Retinal pigment epithelial cell (primary cell): ENCODE data around the gene SHROOM3.

Experiments
- DNase-seq: peaks from one replicate; pipeline ENCODE4 v3.0.0-alpha.2; 2010; ENCODE audit warnings: low read depth
- H3K4me3 ChIP-seq: 2 replicates; pipeline ENCODE4 v1.5.1; 2011; ENCODE audit warnings: mild to moderate bottlenecking, low read length, control low read depth, moderate library complexity
- TF ChIP-seq, protein P1 (sequence below): conservative IDR thresholded peaks from 2 replicates; pipeline ENCODE4 v1.5.1; 2011; ENCODE audit warnings: low read depth, low read length, control low read depth, inconsistent platforms

Gene SHROOM3

DNA sequence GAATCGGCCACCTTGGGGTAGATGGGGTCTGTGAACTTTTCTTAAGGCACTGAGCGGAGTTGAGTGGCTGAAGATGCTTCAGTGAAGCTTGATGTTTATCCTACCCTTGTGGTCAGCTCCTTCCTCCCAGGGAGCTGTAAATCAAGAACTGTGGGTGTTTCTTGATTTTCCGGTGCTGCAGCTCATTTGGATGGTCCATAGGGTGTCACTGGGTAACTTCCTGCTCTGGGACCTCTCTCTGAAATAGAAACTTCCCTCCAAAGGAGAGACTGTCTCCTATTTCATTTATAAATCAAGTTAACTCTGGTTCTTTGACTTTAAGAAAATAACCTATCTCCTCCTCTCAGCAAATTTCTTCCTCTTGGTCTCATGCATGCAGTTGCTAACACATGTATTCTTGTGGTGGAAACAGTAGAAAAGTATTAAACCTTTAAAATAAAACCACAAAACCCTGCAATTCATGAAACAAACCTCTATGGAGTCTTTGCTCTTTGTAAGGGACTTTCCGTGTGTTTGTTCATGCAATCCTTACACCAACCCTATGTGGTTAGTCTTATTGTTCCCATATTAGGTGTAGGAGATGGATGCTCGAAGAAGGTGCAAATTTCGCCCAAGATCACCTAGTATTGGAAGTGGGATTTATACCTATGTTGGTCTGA lies 110.3 kb downstream of the SHROOM3 start:
- TF ChIP-seq, protein P1, sequence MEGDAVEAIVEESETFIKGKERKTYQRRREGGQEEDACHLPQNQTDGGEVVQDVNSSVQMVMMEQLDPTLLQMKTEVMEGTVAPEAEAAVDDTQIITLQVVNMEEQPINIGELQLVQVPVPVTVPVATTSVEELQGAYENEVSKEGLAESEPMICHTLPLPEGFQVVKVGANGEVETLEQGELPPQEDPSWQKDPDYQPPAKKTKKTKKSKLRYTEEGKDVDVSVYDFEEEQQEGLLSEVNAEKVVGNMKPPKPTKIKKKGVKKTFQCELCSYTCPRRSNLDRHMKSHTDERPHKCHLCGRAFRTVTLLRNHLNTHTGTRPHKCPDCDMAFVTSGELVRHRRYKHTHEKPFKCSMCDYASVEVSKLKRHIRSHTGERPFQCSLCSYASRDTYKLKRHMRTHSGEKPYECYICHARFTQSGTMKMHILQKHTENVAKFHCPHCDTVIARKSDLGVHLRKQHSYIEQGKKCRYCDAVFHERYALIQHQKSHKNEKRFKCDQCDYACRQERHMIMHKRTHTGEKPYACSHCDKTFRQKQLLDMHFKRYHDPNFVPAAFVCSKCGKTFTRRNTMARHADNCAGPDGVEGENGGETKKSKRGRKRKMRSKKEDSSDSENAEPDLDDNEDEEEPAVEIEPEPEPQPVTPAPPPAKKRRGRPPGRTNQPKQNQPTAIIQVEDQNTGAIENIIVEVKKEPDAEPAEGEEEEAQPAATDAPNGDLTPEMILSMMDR: no peak
- H3K4me3 ChIP-seq: no peak overlapping the region
- no peak for DNase-seq

DNA sequence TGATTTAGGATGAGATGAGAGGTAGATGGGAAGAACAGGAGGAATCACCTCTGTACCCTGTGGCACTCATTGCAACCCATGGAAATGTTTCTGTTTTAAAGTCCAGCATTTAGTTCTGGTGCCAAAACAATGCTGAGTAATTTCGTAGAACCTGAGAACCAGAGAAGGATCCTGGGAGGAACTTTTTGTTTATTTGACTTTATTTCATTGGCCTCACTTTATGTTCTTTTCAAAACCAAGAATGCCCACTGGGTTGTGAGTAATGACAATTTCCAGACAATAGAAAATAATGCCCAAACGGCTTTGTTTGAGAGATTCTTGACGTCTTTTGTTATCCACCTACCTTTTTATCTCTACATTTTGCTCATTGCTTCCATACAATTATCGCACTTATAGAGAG lies 111.3 kb downstream of the SHROOM3 start:
- no peak overlapping the region for H3K4me3 ChIP-seq
- TF ChIP-seq, protein P1: no peak
- no peak for DNase-seq

DNA sequence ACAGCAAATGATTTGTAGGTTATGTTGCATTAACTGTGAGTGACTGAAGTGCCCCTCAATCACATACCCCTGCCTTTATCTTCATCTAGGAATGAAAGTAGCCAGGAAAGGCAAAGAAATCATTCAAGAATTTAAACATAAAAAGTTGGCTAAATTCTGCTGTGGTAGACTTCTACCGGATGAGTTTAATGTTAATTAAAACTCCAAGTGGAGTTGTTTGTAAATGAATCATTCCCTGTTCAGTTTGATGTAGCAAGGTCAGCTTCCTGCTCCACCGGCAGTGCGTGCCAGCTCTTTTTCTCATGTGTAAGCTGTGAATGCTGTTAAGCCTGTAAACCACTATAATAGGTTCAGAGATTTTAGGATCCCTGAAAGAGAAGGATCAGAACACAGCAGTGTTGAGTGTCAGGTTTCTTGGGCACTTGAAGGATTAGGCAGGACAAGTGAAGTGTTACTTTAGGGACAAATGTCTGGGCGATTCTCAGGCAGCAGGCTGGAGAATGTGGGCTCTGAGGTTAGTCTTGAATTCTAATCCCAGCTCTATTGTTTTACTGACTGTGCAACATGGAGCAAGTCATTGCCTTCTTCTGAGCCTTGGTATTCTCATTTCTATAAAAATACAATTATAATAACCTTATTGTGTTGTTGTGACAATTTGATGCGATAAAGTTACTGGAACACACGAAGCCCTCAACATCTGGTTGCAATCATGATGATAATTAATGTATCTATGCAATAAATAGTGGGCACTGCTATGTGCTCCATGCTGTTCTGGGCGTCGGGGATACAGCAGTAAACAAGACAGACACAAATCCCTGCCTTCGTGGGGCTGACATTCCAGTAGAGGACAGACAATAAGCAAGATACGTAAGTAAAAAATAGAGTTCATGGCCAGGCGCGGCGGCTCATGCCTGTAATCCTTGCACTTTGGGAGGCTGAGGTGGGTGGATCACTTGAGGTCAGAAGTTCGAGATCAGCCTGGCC lies 112.0 kb downstream of the SHROOM3 start:
- no peak overlapping the region for H3K4me3 ChIP-seq
- TF ChIP-seq, protein P1: no peak
- peak; percentile 84 for DNase-seq

- no peak overlapping the region for H3K4me3 ChIP-seq
- TF ChIP-seq, protein P1: no peak
- DNase-seq: no peak
Observed at GRCh38 chr4:76548704-76549103, 113.7 kb downstream of the SHROOM3 start.

GRCh38 chr4:76549765-76550164 lies 114.7 kb downstream of the SHROOM3 start:
- TF ChIP-seq, protein P1: no peak
- no peak overlapping the region for H3K4me3 ChIP-seq
- DNase-seq: no peak

- TF ChIP-seq, protein P1: no peak
- no peak overlapping the region for H3K4me3 ChIP-seq
- DNase-seq: no peak
Observed at GRCh38 chr4:76550966-76551780, 116.1 kb downstream of the SHROOM3 start.
